Activated CD8-positive, alpha-beta memory T cell treated with anti-CD3 and anti-CD28 coated beads for 24 hours (primary cell): ENCODE measurements around the gene RINT1.
A peak's percentile ranks its signal among the peaks of the same experiment; 100 is the strongest.
"Not testable (repeated sequence)": the region's sequence is repeated elsewhere in the genome, so short reads cannot be mapped to it uniquely, and the experiment has no call there.

Experiments
- DNase-seq: peaks from one replicate; pipeline ENCODE4 v3.0.0-alpha.2; 2020

The RINT1 gene

DNA sequence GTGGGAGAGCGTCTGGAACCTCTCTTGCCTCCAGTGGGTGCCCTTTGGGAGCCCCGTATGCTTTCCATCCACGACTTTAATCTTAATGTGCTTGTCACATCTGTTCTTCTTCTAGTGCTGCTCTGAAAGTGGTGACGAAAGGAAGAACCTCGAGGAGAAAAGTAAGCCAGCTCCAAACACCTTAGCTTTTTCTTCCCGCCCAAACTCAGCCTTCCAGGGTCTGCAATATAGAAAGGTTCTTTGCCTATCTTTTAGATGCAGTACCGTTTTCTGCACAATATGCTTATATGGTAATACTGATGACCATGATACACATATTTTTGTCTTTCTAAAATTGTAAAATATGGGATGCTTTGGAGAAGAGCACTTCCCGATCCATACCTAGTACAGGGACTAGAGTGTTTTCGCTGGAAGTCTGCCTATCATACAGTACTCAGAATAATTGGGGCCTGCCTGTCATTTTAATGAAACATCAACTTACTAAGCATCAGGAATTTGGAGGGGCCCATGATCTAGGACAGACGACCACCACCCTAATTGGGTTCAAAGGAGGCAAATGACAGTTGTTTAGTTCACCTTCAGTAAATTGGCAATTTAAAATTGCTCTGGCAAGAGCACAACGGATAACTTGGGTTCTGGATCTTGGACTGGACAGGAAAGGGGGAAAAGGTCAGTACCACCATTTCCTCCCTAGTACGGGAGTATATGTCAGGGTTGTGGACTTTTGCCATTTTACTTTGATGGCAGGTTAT, 884 bp downstream of the RINT1 start:
- DNase-seq = no peak

DNA sequence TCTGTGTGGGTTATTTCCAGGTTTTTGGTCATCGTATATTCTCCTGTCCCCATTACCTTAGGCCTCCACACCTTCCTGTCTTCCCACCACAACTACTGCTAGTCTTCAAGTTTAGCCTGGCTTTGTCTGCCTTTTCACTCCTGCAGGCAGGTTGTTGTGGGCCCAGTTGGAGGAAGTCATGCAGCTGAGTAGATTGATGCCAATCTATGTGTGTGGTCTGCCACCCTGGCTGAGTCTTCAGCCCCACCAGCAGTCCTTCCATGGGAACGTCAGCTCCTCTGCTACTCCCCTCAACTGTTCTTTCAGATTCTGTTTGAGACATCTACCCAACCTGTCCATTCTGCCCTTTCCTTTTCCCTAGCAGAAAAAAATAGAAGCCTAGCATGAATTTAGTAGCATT, 6.3 kb downstream of the RINT1 start:
- DNase-seq = no peak

DNA sequence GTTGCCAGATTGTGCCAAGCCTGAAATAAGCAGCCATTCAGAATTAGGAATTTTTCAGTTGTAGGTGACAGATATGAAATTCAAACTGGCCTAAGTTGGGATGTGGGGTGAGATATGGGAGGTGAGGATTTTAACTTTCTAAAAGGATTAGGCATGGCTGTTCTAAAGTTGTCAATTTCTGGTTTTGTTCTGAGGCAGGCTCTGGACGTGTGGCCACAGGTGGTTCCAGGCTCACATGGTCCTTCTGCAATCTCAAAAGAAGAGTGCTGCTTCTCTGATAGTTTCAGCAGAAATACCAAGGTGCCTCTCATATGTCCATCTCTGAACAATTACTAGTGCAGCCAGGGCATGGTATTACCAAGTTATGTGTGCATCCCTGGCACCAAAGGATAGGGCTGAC, 27.9 kb downstream of the RINT1 start:
- DNase-seq = no peak

DNA sequence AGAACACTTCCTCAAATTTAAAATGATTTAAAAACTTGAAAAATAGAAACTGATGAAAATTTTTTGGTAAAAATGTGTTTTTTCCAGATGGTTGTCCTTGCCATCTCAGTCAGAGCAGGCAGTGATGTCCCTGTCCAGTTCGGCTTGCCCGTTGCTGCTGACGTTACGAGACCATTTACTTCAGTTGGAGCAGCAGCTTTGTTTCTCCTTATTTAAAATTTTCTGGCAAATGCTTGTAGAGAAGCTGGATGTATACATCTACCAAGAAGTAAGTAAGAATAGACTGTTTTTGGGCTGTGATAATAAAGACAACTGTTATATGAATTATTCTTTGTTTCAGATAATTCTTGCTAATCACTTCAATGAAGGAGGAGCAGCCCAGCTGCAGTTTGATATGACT, 33.2 kb downstream of the RINT1 start:
- no peak for DNase-seq

DNA sequence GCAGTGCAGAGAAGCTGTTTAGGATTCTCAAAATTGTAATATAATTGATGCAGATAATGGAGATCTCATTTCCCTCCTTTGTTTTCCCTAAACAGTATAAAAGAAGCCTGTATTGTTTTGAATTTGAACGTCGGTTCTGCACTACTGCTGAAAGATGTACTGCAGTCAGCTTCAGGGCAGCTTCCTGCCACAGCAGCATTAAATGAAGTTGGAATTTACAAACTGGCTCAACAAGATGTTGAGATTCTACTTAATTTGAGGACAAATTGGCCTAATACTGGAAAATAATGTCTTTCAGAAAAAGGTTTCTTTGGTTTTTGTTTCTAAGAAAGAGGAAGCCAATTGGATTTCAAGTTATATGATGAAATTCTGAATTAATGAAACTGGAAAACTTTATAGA, 35.0 kb downstream of the RINT1 start:
- DNase-seq = no peak

DNA sequence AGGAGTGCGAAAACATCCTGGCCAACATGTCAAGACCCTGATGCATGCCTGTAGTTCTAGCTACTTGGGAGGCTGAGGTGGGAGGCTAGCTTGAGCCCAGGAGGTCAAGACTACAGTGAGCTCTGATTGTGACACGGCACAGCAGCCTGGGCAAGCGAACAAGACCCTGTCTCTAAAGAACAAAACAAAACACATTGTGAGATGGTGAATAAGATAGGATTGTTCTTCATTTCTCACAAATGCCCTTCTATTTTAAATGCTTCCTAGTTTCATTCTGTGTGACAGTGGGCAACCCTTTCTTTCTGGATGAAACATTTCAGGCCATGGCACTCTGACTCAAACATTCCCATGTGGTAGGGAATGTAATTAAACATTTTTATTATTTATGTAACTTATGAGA, 35.8 kb downstream of the RINT1 start:
- DNase-seq = no peak

DNA sequence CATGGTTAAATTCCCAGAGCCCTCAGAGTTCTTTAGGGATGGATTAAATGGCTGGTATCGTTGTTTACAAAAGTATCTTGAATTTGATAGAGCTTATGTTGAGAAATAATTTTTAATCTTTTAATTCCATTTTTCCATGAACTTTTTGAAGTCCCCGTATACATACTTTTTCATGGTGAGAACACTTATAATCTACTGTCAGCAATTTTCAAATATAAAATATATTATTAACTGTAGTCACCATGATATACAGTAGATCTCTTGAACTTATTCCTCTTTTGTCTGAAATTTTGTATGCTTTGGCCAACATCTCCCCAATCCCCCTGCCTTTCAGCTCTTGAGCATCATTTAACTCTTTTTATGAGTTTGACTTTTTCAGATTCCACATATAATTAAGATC, 39.9 kb downstream of the RINT1 start:
- DNase-seq = no peak

DNA sequence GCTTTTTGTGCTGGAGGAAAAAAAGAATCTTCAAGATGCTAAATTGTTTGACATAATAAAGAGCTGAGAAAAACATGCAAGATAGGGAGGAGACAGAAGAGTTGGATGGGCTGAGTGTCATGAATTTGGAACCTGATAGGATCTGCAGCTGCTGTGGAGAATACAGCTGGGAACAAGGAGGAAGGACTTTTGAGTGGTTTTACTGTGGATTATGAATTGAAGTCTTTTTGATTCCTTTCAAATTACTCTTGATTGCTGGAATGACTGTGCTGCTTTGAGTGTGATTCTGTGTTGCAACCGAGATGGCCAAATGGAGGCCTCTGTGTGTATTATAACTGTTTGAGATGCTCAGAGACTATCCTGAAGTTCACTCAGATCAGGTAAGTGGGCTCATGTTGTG, 45.2 kb downstream of the RINT1 start:
- DNase-seq = no peak

DNA sequence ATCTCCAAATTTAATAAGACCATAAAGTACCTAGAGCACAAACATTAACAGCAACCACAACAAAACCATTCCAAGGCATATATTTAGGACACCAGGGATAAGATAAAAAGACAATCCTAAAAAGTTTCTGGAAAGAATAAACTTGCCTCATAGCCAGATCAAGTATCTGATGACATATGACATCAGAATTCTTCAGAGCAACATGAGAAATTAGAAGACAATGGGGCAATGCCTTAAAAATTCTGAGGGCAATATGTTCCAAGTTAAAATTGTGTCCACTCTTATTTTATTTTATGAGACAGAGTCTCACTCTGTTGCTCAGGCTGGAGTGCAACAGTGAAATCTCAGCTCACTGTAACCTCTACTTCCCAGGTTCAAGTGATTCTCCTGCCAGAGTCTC, 46.5 kb downstream of the RINT1 start:
- DNase-seq = no peak

DNA sequence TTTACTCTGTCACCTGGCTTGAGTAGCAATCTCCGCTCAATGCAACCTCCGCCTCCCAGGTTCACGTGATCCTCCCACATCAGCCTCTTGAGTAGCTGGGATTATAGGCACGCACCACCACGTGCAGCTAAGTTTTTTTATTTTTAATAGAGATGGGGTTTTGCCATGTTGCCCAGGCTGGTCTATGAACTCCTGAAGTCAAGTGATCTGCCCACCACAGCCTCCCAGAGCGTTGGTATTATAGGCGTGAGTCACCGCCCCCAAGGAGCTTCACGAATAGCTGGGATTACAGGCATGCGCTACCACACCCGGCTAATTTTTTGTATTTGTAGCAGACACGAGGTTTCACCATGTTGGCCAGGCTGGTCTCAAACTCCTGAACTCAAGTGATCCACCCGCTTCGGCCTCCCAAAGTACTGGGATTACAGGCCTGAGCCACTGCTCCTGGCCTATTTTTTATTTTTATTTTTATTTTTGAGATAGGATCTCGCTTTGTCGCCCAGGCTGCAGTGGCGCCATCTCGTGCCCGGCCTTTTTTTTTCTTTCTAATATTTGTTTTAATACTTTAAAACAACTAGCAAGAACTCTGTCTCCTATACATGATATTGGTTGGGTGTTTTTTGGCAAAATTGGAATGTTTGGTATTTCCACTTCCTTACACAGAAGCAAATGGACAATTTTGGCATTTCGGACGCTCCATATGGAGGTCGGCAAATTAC, 48.2 kb downstream of the RINT1 start:
- DNase-seq = no peak

DNA sequence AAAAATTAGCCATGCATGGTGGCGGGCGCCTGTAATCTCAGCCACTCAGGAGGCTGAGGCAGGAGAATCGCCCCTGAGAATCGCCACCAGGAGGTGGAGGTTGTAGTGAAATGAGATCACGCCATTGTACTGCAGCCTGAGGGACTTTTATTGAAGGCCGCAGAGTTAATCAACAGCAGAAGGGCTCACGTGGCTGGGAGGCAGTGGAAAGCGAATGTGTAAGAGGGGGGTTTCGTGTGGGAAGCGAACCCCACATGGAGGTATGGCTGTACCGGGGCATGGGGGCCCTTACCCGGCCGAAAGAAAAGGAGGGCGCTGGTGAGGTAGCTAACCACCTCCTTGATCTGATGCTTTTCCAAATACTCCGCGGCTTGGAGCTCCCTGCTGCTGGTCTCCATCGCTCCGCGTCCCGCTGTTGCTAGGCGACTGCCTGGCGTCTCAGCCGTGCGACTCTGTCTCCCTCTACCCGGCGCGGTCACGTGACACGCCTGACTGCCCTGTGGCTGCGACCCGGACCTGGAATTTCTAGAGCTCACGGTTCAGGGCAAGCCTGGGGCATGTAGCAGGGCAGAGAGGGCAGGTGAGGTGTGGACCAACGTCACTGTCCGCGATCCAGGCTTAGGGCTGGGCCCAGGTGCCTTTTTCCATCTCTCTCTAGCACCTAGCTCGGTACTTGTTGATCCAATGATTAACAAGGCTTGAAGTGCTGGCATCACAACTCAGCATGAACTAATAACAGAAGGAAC, 49.2 kb downstream of the RINT1 start, which contains the start of gene EFCAB10:
TSS of gene EFCAB10 (minus strand) at position 428 of the 746 bp plus-strand sequence. CDS start at position 398, 30 bp downstream.
- DNase-seq = peak; percentile 70

DNA sequence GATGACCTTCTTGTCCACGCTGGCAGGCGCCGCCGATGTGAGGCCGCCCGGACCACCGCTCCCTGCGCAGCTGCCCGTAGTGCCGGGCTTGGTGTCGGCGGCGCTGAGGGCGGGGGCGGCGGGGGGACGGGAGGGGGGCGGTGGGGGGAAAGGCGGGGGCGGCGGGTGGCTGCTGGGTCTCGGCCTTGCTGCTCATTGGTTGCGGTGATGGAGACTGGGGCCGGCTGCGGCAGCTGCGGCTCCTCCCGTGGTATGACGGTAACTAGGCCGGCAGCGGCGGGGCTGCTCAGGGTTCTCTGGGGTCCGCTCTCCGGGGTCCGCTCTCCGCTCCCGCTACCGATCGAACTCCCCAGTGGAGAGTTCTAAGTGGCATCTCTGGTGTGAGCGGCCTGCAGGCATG, 51.1 kb downstream of the RINT1 start:
- DNase-seq = no peak

DNA sequence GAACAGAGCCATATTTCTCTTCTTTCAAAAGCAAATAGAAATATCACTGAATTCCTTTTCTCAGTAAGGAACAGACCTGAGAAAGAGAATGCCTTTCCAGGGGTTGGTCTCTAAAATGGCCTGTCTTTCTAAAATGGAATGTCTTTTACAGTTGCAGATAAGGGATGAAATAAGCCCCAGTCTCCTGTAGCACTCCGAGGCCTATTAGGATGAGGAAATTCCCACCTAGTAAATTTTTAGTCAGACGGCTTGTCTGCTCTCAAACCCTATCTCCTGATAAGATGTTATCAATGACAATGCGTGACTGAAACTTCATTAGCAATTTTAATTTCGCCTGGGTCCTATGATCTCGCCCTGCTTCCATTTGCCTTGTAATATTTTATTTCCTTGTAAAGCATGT, 52.2 kb downstream of the RINT1 start:
- no peak for DNase-seq

DNA sequence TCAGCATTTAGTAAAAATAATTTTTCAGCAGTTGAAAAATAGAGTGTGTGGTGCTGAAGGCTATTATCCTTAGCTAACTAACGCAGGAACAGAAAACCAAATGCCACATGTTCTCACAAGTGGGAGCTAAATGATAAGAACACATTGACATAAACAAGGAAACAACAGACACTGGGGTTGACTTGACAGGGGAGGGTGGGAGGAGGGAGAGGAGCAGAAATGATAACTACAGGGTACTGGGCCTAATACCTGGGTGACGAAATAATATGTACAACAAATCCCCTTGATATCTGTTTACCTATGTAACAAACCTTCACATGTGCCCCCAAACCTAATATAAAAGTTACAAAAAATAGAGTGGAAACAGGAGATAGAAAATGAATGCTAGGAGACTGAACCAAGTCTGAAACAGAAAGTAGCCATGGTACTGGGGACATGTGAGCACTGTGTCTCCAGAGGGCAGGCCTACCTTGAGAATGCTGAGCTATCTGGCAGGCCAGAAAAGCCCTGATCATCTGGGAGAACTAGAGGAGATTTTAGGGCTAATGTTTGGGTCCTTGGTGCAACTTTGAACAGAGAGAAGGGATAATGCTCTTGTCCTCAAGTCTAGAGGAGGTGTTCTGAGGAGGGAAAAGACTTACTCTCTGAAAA, 54.0 kb downstream of the RINT1 start:
- DNase-seq = no peak

DNA sequence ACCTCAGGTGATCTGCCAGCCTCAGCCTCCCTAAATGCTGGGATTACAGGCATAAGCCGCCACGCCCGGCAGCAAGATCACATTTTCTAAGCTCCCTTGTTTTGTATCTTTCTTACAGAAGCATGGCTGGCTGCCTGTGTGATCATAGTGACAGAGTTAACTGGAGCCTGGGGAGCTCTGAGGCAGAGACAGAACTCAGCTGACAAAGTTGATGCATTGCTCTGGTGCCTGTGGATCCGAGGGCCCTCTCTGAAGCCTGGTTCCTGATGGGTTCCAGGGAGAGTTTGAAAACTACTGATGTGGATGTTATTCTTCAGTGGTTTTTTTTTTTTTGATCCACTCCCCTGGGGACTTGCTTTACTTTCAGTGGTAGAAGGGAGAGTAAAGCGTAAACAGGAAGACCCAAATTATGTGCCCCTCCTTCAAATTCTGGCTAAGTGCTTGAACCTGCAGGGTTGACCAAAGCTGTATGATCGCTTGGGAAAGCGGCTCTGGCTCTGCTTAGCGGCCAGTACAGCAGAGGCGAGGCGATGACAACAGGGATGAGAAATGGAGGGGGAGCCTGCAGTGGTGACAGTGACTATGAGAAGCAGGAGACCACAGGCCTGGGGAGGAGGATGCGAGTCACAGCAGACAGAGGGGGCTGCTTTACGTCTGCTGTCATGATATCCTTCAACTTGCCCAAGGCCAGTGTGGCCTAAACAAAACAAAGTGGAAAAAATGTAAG, 56.1 kb downstream of the RINT1 start:
- no peak for DNase-seq

DNA sequence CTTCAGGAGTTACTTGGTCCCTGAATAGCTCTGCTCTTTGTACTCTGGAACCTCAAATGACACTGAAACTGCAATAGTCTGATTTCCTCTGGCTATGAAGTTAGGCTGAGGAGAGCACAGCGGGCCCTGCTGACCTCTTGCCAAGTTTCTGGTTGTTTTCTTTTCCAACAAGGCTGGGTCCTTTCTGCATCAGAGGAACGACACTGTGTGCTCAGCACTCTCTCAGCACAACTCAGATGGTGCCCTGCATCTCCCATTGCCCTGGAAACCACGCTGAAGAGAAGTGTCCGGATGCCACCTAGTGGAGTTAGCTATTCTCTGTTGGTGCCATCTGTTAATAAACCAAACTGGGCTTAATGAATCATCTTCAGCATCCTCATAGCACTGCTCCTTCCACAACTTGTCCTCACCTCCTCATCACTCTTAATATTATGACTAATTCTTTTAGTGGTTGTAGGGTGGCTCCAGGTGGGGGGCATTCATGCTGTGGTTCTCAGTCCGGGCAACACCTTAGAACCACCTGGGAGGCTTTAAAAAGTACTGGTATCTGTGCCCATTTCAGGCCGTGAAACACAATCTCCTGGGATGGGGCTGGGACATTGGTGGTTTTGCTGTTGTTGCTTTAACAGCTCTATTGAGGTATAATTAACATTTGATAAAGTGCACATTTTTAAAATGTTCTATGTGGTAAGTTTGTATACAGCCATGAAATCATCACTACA, 57.5 kb downstream of the RINT1 start:
- peak; percentile 62 for DNase-seq

DNA sequence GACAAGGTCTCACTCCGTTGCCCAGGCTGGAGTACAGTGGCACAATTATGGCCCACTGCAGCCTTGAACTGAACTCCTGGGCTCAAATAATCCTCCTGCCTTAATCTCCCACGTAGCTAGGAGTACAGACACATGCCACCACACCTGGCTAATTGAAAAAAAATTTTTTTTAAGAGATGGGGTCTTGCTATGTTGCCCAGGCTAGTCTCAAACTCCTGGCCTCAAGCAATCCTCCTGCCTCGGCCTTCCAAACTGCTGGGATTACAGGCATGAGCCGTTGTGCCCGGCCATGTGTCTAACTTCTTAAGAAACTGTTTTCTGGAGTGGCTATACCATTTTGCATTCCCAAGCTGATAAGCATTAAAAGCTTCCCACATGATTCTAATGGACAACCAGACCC, 58.8 kb downstream of the RINT1 start:
- DNase-seq = peak; percentile 21

DNA sequence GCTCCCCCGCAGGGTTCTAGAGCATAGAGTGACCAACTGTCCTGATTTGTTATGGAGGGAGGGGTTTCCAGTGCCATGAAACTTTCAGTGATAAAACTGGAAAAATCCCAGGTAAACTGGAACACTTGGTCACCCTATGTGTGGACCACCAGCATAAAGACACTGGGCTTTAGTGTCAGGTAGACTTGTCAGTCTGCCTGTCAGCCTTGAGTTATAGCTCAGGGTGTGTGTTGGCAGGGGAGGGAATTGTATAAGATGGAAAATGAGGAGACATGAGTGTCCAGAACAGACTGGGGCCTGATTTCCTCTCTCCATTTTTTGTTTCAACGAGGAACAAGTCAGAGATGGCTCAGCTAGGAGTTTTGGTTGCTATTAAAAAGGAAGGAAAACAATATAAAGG, 59.5 kb downstream of the RINT1 start:
- DNase-seq = peak; percentile 1

DNA sequence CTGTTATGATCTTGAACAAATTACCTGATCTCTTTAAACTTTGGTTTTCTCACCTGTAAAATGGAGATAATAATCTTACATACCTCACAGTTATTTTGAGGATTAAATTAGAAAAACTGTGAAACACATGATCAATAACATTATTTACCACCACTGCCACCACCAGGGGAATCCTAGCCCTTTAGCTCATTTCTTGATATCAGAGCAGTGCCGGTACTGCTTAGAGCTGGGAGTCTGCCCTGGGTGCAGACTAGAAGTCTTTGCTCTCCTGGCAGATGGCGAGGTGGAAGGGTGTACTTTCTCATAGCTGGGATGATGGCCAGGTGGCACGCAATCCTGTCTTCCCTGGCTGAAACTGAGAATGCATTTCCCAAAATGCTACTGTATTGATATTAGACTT, 62.0 kb downstream of the RINT1 start:
- no peak for DNase-seq

DNA sequence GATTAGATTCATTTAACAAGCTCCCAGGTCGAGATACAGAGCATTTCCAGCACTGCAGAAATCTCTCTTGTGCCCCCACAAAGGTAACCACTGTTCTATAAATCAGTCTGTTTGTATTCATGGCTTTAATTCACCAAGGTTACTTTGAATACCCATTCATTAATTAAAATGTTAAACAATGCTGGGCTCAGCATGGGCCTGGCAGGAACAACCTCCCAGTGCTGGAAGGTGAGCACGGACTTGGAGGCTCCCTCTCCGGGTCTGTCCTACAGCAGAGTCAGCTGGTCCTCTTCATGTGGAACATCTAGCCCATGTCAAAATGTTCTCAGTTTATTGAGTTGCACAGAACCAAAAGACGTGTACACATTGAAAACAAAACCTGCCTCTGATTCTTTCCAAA, 64.9 kb downstream of the RINT1 start:
- no peak for DNase-seq

DNA sequence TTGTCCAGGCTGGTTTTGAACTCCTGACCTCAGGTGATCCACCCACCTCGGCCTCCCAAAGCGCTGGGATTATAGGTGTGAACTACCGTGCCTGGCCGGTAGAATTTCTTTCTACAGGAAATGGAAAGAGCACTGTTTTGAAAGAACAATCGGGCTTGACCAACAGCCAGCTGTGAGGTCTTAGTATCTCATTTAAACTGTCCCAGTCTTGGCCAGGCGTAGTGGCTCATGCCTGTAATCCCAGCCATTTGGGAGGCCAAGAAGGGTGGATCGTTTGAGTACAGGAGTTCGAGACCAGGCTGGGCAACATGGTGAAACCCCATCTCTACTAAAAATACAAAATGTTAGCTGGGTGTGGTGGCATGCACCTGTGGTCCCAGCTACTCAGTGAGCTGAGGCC, 67.1 kb downstream of the RINT1 start:
- DNase-seq = not testable (repeated sequence)

DNA sequence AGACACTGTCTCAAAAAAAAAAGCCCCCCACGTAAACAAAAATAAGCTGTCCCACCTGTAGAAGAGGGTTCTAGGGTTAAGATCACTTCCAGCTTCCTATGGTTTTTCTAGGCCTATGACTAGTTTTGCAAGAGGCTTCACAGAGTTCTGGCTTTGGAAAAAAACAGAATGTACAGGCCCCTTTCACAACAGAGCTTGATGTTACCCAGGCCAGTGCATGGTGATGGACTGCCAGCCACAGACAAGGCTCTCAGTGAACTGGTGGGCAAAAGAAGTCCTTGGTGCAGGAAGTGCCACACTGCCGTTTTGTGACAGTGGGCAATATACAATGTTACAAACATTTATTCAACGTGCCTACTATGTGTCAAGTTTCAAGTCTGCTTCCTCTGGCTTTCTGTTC, 67.5 kb downstream of the RINT1 start:
- no peak for DNase-seq
